ENCODE data around the gene VAT1.

VAT1 gene

DNA sequence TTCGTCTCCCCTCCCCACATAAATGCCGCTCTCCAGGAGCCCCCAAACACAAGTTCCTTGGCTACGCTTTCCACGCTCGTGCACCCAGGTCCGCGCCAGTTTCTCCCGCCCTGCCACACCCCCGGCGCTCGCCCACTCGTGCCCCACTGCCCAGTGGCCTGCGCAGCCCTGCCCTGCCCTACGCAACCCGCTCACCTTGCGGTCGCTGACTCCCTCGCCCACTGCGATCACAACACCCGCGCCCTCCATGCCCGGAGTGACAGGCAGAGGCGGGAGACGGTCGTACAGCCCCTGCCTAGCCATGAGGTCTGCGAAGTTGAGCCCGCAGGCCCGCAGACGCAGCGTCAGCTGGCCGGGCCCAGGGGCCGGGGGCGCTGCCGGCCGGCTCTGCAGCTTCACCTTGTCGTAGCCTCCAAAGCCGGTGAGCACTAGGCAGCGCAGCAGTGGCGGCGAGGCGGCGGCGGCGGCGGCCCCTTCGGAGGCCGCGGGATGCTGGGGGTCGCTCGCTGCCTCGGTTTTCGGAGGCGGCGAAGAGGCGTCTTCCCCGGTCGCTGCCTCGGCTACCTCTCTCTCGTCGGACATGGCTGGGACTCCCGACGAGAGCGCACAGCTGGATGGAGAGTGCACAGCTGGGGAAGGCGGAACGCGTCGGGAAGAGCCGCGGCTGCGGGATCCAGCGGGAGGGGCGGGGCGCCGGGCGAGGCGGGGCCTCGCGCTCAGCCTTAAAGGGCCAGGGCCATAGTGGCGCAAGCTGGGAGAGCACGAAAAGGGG, at the start of gene VAT1:
Gene VAT1, minus strand, starts transcription at position 645 of the 772 bp plus-strand sequence. Its CDS starts 63 bp downstream, at position 582.
- TF ChIP-seq EGR1 (IDR thresholded peaks at IDR 0.05) (peak; percentile 71), FOXM1 (IDR thresholded peaks at IDR 0.05; ENCODE audit: borderline replicate concordance, low read depth) (no peak), EP300 (IDR thresholded peaks at IDR 0.05; ENCODE audit: borderline replicate concordance) (no peak), YY1 (IDR thresholded peaks at IDR 0.05; ENCODE audit: low read depth) (no peak), RAD21 (IDR thresholded peaks at IDR 0.05; ENCODE audit: low read depth) (no peak), TCF12 (IDR thresholded peaks at IDR 0.05; ENCODE audit: low read depth) (0 out of 2 replicates have a peak, but pooled peaks have one; percentile 12), TAF1 (IDR thresholded peaks at IDR 0.05; ENCODE audit: low read depth) (peak; percentile 62), CEBPB (IDR thresholded peaks at IDR 0.05) (no peak), NFIC (IDR thresholded peaks at IDR 0.05) (no peak), TEAD4 (IDR thresholded peaks at IDR 0.05) (no peak), CREB1 (IDR thresholded peaks at IDR 0.05; ENCODE audit: low read depth) (no peak), ZBTB7A (IDR thresholded peaks at IDR 0.05; ENCODE audit: low read depth) (peak; percentile 95)
- TF ChIP-seq, protein P1, sequence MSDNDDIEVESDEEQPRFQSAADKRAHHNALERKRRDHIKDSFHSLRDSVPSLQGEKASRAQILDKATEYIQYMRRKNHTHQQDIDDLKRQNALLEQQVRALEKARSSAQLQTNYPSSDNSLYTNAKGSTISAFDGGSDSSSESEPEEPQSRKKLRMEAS (IDR thresholded peaks at IDR 0.05): peak; percentile 66
- TF ChIP-seq, protein P2, sequence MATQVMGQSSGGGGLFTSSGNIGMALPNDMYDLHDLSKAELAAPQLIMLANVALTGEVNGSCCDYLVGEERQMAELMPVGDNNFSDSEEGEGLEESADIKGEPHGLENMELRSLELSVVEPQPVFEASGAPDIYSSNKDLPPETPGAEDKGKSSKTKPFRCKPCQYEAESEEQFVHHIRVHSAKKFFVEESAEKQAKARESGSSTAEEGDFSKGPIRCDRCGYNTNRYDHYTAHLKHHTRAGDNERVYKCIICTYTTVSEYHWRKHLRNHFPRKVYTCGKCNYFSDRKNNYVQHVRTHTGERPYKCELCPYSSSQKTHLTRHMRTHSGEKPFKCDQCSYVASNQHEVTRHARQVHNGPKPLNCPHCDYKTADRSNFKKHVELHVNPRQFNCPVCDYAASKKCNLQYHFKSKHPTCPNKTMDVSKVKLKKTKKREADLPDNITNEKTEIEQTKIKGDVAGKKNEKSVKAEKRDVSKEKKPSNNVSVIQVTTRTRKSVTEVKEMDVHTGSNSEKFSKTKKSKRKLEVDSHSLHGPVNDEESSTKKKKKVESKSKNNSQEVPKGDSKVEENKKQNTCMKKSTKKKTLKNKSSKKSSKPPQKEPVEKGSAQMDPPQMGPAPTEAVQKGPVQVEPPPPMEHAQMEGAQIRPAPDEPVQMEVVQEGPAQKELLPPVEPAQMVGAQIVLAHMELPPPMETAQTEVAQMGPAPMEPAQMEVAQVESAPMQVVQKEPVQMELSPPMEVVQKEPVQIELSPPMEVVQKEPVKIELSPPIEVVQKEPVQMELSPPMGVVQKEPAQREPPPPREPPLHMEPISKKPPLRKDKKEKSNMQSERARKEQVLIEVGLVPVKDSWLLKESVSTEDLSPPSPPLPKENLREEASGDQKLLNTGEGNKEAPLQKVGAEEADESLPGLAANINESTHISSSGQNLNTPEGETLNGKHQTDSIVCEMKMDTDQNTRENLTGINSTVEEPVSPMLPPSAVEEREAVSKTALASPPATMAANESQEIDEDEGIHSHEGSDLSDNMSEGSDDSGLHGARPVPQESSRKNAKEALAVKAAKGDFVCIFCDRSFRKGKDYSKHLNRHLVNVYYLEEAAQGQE (IDR thresholded peaks at IDR 0.05; ENCODE audit: low read depth): no peak
- TF ChIP-seq, protein P3, sequence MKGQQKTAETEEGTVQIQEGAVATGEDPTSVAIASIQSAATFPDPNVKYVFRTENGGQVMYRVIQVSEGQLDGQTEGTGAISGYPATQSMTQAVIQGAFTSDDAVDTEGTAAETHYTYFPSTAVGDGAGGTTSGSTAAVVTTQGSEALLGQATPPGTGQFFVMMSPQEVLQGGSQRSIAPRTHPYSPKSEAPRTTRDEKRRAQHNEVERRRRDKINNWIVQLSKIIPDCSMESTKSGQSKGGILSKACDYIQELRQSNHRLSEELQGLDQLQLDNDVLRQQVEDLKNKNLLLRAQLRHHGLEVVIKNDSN (IDR thresholded peaks at IDR 0.05): no peak

DNA sequence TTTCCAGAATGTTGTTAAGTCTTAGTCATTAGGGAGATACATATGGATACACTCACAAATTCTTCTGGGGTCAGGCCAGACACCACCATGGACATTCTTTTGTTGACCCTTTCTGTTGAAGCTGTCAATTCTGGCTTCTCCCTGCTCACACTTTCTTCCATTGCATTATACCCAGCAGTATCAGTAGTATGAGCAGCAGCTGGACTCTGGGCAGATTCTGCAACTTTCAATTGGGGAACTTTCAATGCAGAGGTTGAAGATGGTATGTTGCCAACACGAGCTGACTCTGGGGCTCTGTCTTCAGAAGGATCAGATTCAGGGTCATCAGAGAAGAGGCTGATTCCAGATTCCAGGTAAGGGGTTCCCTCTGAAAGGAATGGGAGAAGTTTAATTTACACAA, 48.7 kb upstream of the VAT1 start:
- no peak for TF ChIP-seq EP300 (IDR thresholded peaks at IDR 0.05; ENCODE audit: borderline replicate concordance)
- TF ChIP-seq, protein P2 (IDR thresholded peaks at IDR 0.05; ENCODE audit: low read depth): no peak
- no peak for TF ChIP-seq CEBPB (IDR thresholded peaks at IDR 0.05)
- TF ChIP-seq YY1 (IDR thresholded peaks at IDR 0.05; ENCODE audit: low read depth): no peak
- TF ChIP-seq, protein P3 (IDR thresholded peaks at IDR 0.05): no peak
- TF ChIP-seq ZBTB7A (IDR thresholded peaks at IDR 0.05; ENCODE audit: low read depth): no peak

DNA sequence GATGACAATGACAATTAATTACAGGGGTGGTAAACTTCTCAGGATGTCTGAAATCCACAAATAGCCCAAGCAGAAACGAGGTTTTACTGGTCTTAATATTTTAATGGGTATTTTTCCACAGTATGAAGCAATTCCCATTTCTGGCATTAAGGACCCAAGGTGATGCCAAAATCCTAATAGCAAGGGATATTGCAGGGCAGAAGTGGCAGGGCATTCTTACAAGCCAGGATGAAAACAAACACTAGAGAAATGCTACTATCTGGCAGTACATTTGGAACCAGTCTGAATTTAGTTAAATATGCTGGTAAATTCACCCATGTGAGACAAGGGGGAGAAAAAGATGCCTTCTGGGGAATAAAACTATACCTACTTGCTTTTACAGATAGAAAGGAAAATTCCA, 48.1 kb upstream of the VAT1 start:
- TF ChIP-seq CEBPB (IDR thresholded peaks at IDR 0.05): no peak
- TF ChIP-seq NFIC (IDR thresholded peaks at IDR 0.05): no peak
- no peak for TF ChIP-seq CREB1 (IDR thresholded peaks at IDR 0.05; ENCODE audit: low read depth)
- no peak for TF ChIP-seq YY1 (IDR thresholded peaks at IDR 0.05; ENCODE audit: low read depth)
- TF ChIP-seq, protein P3 (IDR thresholded peaks at IDR 0.05): no peak
- TF ChIP-seq, protein P1 (IDR thresholded peaks at IDR 0.05): no peak
- TF ChIP-seq EP300 (IDR thresholded peaks at IDR 0.05; ENCODE audit: borderline replicate concordance): no peak
- TF ChIP-seq, protein P2 (IDR thresholded peaks at IDR 0.05; ENCODE audit: low read depth): no peak
- no peak for TF ChIP-seq ZBTB7A (IDR thresholded peaks at IDR 0.05; ENCODE audit: low read depth)
- TF ChIP-seq TAF1 (IDR thresholded peaks at IDR 0.05; ENCODE audit: low read depth): no peak
- no peak for TF ChIP-seq EGR1 (IDR thresholded peaks at IDR 0.05)
- no peak for TF ChIP-seq FOXM1 (IDR thresholded peaks at IDR 0.05; ENCODE audit: borderline replicate concordance, low read depth)
